GM18502 (cell line): ENCODE measurements around the gene SCP2D1.
"Not testable (repeated sequence)": the region's sequence is repeated elsewhere in the genome, so short reads cannot be mapped to it uniquely, and the experiment has no call there.

Experiments used
- ATAC-seq: cut with Tn5 transposase; IDR thresholded peaks from one replicate; pipeline ENCODE4 v1.9.1; 2021; ENCODE audit warnings: mild to moderate bottlenecking; ENCODE audit not compliant: unreplicated experiment, poor library complexity

Gene SCP2D1

DNA sequence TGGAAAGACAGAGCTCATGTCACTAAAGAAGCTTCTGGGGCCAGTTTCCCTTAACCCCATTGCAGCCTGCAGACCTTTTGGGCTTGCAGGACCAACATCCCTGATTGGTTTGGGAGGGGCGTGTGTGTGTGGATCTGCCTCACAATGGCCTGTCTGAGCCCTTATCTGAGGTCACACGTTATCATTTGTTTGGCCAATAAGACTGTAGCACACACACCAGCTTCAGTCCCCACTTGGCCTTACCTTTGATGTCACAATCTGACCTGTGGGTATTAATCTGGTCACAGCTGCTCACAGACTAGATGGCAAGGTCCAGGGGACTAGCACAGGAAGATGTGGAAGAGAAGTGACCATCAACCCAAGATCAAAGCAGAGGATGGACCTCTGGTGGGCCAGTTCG lies at the start of gene SCP2D1:
Gene SCP2D1, plus strand, starts transcription at position 301 of the 400 bp plus-strand sequence. Its CDS starts 33 bp downstream, at position 334.
- ATAC-seq, result no peak

DNA sequence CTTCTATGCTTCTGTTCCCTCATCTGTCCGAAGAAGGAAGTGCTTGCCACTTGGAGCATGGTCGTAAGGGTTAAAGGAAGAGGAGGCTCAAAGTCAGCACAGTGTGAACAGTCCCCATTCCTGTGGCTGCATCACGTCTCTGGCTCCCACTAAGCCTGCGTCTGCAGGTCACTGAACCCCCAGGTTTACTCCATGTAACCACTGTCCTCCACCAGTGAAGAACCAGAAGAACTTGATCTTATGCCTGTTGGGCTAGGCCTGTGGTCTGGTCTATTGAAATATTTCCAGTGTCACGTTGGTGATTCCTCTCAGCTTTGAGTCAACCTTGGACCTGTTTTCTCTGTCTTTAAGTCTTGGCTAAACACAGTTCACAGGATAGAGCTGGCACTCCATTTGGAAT lies 45.9 kb upstream of the SCP2D1 start:
- ATAC-seq, result no peak

- no peak for ATAC-seq
Measured at GRCh38 chr20:18773566-18773965, 40.0 kb upstream of the SCP2D1 start.

- no peak for ATAC-seq
Measured at GRCh38 chr20:18774207-18774606, 39.4 kb upstream of the SCP2D1 start.

DNA sequence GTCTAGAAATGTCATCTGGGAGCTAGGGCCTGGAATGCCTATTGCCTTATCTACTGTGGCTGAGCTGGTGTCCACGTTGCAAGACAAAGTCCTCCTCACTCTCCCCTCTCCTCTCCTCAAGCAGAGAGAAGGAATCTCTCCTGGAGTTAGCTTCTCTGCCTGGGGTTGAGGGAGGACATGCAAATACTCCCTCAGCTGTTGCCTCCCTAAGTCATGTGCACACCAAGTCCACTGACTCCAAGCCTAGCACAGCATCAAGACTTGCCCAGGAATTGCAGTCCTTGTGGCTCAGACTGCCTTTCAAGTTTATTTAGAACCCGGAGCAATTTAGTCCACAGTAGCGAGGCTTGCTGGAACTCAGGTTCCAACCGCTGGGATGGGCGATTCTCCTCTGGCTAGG lies 38.0 kb upstream of the SCP2D1 start:
- no peak for ATAC-seq

DNA sequence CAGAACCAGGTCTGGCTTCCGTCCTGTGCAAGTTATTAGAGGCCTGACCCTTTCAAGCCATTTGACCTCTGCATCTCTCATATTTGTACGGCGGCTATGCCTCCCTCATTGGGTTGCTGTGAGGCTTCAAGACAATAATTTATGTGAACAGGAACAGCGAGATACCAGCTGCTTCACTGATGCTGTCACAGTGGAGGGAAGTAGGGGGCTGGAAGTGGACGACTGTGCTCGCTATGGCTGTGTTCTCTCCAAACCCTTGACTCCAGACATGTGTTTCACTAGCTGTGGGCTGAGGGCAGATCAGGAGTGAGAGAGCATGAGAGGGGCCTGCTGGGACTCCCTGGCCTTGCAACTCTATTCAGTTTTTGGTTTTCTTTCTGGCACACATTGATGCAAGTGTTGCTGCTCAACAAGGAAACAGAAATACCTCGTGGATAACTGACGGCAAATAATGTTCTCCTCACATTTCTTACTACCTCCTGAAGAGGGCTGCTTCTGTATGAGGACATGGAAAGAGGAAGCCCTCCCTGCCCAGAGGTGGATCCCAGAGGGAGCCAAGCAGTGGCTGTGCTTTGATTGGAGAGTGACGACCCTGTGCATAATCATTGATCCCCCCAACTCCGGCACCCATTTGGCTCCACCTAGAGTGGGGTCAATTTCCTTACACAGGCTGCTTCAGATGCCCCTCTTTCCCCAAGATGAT lies 34.7 kb upstream of the SCP2D1 start:
- no peak for ATAC-seq

- ATAC-seq, result no peak
Measured at GRCh38 chr20:18780385-18781130, 33.0 kb upstream of the SCP2D1 start.

DNA sequence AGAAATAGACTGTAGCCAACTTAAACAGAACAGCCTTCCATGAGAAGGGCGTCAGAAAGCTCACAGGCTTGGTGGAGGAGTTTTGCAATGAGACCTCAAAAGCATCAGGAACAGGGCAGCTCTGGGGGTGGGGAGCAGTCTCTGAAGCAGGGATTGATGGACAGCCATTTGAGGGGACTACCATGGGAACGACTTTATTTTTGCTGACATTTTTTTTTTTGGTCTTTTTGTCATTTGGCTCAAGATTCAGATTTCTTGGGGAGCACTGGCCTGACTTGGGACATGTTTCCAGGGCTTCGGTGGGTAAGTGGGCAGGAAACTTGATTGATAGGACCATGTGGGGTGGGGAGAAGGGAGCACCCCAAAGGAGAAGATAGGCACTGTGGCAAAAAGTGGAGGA lies 32.1 kb upstream of the SCP2D1 start:
- ATAC-seq, result no peak

GRCh38 chr20:18783385-18783959 lies 30.1 kb upstream of the SCP2D1 start:
- ATAC-seq, result no peak

DNA sequence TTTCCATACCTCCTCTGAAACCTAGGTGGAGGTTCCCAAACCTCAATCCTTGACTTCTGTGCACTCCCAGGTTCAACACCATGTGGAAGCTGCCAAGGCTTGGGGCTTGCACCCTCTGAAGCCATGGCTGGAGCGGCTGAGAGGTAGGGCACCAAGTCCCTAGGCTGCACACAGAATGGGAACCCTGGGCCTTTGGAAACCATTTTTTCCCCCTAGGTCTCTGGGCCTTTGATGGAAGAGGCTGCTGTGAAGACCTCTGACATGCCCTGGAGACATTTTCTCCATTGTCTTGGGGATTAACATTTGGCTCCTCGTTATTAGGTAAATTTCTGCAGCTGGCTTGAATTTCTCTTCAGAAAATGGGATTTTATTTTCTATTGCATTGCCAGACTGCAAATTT lies 26.5 kb upstream of the SCP2D1 start:
- not testable (repeated sequence) for ATAC-seq

- no peak for ATAC-seq
Measured at GRCh38 chr20:18788021-18788420, 25.6 kb upstream of the SCP2D1 start.

DNA sequence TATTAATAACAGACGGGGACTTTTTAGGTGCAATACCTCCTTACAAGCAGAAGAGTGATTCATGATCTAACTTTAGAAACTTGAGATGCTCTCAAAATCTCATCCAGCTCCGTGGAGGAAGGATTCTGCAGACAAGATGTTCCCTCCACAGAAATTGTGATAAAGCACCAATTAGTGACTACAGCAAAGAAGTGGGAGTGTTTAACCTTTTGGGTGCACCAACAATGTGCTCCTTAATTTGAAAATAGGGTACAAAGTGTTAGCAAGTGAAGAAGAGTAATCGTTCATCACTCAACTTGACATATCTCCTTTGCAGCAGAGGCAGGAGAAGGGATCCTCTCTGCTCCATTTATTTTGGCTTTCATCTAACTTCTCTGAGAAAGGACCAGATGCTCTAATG lies 22.8 kb upstream of the SCP2D1 start:
- ATAC-seq, result no peak

DNA sequence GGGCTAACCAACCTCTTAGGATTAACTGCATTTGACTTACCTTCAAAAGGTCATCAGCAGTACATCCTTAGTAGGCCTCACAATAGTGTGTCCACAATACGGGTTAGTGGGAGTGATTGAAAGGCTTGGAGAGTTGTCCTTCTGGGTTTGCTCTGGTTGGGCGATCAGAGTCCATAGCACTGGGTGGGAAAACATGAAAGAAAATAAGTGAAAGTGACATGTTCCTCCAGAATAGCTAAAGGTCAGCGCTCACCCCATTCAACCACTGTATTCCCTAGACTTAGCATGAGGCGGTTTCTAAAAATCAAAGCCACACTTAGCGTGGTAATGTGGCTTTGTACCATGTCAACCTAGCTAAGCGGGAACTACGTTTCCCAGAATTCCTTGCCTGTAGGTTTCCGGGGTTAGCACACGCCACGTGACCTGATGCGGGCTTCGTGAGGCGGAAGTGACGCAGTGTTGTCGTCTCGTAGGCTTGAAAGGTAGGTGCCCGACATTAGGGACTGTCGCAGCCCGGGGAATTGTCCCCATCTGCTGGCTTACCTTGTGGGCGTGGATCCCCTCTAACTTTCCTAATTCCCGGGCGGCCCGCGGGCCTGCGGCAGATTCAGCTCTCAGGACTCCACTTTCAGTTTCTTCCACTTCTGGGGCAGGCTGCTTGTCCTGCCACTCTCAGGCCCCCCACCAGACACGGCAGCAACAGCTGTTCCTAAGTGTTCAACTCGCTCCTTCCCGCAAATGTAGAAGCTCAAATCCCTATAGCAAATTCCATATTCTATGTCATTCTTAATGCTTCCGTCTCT lies 19.8 kb upstream of the SCP2D1 start:
- ATAC-seq, result peak; percentile 99

DNA sequence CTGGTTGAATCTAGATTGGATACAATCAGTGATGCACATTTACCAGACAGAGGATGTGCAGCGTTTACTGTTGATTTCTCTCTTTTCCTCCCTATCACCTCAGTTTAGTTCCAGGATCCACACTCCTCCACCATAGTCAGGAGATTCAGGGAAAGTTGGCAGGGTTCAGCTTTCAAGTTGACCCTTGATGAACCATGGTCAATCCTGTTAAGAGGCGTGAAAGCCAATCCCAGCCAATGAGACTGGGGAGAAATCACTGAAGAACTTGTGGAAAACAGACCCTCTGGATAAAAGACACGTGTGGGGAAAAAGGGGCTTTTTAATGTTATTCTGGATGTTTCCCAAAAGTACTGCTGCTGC lies 19.2 kb upstream of the SCP2D1 start:
- ATAC-seq, result no peak

DNA sequence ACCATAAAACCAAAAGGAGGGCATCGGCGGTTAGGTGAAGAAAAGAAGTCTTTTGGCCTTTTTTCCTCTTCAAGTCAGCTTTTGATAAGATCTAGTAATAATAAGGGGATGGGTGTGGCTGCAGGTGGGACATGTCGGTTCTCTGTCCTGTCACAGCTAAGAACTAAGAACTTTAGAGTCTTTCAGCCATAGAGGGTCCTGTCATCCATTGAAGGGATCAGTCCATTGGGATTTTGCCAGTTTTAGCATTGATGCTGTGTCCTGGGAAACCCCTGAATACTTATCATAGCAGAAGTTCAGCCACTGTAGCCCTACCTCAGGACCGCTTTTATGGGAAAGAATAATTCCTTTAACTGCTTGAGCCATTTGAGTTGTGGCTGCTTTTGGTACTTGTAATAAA lies 18.2 kb upstream of the SCP2D1 start:
- no peak for ATAC-seq

- ATAC-seq, result no peak
Measured at GRCh38 chr20:18796282-18796833, 17.2 kb upstream of the SCP2D1 start.

DNA sequence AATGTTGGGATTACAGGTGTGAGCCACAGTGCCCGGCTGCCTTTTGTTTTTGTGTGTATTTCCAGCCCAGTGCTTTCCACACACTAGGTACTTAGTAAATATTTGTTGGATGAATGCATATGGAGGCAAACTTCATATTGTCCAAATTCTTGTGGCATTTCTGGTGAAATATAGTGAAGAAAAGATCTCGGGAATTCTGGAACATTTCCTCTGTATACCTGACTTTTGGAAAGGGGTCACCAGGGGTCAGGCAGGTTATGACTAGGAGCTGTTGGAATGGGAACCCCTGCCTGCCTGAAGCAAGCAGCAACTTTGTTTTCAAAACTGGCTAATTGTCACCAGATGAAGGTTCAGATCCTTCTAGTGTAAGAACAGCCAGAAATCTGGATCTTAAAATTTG lies 12.1 kb upstream of the SCP2D1 start:
- no peak for ATAC-seq

- ATAC-seq, result peak; percentile 71
Measured at GRCh38 chr20:18802012-18802634, 11.5 kb upstream of the SCP2D1 start.

GRCh38 chr20:18805881-18806280 lies 7.7 kb upstream of the SCP2D1 start:
- ATAC-seq, result no peak

GRCh38 chr20:18808712-18809111 lies 4.9 kb upstream of the SCP2D1 start:
- ATAC-seq, result no peak
